Measurements from ENCODE around the gene C3orf80. TPM values are rescaled to one million over a fixed set of nuclear protein-coding genes. Genes with fewer than 3 reads are reported as not detected.

Gene C3orf80
- total RNA-seq, 1 donor from 2014 or later: not detected

Other genes starting within 250 kb of the C3orf80 start
- under 0.01 and 0.44 TPM in 2 replicates for gene IL12A, start 236.6 kb upstream of the C3orf80 start, total RNA-seq
- 13.9 and 15.7 TPM in 2 replicates for gene IFT80, start 173.8 kb downstream of the C3orf80 start, total RNA-seq
- 26.8 and 36.4 TPM in 2 replicates for gene SMC4, start 174.2 kb downstream of the C3orf80 start, total RNA-seq
- gene TRIM59, start 224.4 kb downstream of the C3orf80 start, total RNA-seq: 9.9 and 13.1 TPM in 2 replicates

Measured in lung microvascular endothelial cell (primary cell).